GM12891 (cell line): ENCODE data around the gene DPF1.

Experiments used
- PAX5 ChIP-seq: IDR thresholded peaks from 2 replicates; pipeline ENCODE4 v1.6.1; 2011; ENCODE audit warnings: low read length, moderate library complexity, mild to moderate bottlenecking; ENCODE audit not compliant: insufficient read depth, severe bottlenecking
- POLR2A ChIP-seq: IDR thresholded peaks from 2 replicates; pipeline ENCODE4 v1.6.1; 2011; ENCODE audit warnings: low read depth, low read length, control low read depth
- POLR2AphosphoS5 ChIP-seq: IDR thresholded peaks from 2 replicates; pipeline ENCODE4 v1.6.1; 2011; ENCODE audit warnings: low read depth, low read length, control low read depth
- SPI1 ChIP-seq: IDR thresholded peaks from 2 replicates; pipeline ENCODE4 v1.6.1; 2011; ENCODE audit warnings: low read depth, low read length, control low read depth
- TAF1 ChIP-seq: IDR thresholded peaks from 2 replicates; pipeline ENCODE4 v1.6.1; 2011; ENCODE audit warnings: low read depth, low read length, control low read depth

DNA sequence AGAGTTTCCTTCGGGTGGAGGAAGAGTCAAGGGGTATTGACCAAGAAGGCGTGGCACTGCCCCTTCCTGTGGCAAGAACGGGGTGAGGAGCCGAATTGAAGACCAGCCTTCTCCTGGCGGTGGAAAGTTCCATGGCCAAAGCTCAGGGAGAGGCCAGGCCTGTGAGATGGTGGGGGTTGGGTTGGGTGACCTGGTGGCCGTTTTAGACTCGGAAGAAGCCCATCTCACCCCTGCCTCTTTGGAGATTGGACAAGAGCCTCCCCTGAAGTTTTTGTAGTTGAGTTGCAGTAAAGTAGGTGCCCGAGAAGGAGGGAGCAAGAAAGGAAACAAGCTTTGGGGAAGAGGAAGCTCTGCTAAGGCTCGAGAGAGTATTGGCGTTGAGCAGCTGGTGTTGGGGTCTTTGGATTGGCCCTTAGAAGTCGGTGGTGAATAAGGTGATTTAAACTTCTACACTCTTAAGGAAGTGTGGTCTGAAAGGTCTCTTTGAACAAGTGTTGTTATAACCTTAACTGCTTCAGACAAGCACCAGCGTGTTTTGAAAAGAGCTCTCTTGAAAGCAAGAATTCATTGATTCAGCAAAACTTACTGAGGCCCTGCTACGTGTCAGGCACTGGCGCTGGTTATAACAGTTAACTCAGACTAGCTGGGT lies 41.3 kb upstream of the DPF1 start:
- TF ChIP-seq POLR2AphosphoS5 (no peak), TAF1 (no peak), POLR2A (no peak), SPI1 (no peak), PAX5 (no peak)
